ENCODE data around the gene MROH9.

Gene MROH9

DNA sequence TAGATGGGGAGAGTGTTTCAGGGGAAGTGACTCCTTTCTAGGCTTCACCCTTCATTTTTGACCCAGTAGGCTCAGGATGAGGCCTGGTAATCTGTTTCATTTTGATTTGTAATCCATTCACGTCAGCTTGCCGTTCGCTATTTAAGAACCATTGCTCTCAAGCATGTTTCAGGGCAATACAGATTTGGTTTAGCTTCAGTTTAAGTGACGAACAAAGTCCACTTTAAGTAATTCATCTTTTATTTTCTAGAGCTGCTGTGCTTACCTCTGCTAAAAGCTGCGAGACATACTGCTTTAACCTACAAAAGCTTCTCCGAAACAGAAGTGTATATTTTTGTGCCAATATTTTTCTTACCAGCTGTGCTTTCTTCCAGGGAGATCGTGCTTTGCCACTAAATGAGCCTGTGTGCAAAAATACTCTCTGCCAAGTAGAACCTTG, 146.4 kb downstream of the MROH9 start:
- DNase-seq (ENCODE audit: low read depth in 3 of 3, low spot score in 1 of 3): no peak

DNA sequence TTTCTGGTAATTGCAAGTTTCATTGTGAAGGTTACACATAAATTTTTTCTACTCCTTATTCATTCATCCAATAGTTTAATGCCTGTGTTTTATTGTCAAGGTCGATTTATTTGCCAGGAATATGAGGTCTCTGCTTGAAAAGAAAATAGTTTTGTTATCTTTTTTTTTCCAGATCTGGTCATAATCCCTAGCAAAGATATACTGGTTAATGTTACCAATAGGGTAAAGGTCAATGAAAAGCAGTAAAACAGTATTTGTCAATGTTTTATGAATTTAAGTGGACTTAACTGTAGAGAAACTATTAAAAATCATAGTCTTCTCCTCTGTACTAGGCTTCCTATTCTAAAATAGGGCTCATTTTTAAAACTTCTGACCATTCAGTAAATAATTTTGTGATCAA, 147.3 kb downstream of the MROH9 start:
- DNase-seq (ENCODE audit: low read depth in 3 of 3, low spot score in 1 of 3): no peak

DNA sequence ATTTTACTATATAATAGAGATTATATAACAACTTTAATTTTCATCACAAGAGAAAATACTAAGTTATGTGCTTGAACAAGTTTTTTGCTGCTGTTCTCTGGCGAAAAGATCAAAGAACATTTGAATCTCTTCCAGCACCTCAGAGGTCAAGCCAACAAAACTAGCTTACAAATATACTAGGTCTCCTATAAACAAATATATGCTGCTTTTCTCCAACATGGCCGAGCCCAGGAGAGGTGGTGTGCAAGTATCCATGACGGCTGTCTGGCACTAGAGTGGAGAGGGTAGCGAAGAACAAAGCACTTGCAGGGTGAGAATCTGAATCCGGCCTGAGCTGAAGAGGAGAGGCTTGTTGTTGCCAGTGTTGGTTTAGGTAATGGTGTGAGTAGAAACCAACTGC, 147.9 kb downstream of the MROH9 start:
- DNase-seq (ENCODE audit: low read depth in 3 of 3, low spot score in 1 of 3): no peak

DNA sequence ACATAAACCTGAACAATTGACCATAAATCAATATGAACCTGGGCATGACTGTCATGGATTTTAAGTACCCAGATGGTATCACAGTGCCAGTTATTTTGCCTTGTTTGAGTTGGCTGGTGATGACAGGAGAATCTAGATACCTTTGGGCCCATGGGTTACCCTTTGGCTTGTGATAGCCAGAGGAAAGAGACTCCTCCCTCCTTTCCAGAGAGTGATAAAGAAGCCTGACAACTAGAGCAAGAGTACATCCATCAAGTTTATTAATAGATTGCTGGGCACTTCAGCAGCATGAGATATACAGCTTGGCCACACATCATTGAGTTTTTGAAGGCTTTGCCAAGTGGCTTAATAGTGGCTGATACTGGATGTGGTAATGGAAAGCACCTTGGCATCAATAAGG, 148.8 kb downstream of the MROH9 start:
- no peak for DNase-seq (ENCODE audit: low read depth in 3 of 3, low spot score in 1 of 3)

DNA sequence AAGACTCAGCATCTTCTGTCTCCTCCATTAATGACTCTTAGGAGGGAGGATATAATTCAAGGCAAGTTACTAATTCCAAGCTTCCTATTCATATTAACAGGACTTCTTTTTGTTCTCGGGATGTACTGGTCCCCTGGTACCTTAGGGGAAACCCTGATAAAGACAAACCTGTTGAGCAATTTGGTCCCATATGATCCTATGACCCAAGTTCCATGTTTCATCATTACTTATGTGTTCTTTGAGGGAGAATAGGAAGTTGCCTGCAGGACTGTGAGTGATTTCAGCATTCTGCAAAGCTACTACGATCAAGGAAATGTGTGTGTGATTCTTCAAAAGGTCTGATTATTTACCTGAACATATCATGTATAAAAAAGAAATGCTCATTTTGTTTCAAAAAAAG, 149.5 kb downstream of the MROH9 start:
- no peak for DNase-seq (ENCODE audit: low read depth in 3 of 3, low spot score in 1 of 3)

DNA sequence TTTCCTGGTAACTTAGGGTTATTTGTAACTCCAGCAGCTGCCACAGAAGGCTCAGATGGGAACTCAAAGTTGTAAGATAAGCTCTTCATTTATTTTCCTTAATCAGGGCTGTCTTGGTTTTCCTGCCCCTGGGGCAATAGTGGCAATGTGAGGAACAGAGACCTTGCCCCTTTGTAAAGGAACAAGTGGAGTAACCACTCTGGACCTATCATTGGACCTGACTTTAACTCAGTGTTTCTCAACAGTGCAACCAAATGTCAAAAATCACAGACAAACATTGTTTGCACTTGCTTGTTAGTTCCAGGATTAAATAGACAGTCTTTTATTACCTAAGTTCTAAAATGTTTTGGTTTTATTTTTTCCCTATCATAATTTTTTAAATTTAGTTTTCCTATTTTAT, 152.6 kb downstream of the MROH9 start:
- no peak for DNase-seq (ENCODE audit: low read depth in 3 of 3, low spot score in 1 of 3)

DNA sequence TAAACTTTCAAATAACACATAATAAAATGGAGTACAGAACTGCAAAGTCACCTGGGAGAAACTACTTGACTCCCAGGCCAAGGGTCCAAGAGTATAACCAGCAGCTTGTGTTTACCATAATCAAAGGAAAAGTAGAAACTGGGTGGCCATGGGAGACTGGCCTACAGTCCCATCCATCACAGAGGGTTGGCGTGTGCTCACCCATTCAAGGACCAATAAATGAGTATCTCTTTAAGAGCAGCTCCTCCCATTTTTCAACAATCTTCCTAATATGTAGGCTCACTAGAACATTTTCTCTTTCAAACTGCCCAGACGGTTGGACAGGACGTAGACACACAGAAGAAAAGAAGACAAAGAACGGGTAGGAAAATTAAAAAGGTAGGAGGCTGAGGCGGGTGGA, 155.3 kb downstream of the MROH9 start, which contains the start of gene FMO3:
Gene FMO3 (plus strand): TSS at position 302 of the 400 bp plus-strand sequence. CDS start 1,754 bp downstream, outside the sequence.
- DNase-seq (ENCODE audit: low read depth in 3 of 3, low spot score in 1 of 3): no peak

DNA sequence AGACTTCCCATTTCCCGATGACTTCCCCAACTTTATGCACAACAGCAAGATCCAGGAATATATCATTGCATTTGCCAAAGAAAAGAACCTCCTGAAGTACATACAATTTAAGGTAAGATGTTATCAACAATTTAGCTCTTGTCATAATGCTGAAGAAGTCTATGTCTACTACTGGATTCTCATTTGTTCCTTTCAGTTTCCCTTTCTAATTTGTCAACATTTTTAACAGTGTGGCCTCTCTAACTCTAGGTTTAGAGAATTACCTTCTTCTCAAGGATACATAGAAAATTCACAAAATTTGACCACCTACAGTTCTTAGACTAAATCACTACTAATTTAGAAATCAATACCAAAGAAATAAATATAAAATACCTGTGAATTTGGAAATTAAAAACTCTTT, 168.5 kb downstream of the MROH9 start:
- no peak for DNase-seq (ENCODE audit: low read depth in 3 of 3, low spot score in 1 of 3)

DNA sequence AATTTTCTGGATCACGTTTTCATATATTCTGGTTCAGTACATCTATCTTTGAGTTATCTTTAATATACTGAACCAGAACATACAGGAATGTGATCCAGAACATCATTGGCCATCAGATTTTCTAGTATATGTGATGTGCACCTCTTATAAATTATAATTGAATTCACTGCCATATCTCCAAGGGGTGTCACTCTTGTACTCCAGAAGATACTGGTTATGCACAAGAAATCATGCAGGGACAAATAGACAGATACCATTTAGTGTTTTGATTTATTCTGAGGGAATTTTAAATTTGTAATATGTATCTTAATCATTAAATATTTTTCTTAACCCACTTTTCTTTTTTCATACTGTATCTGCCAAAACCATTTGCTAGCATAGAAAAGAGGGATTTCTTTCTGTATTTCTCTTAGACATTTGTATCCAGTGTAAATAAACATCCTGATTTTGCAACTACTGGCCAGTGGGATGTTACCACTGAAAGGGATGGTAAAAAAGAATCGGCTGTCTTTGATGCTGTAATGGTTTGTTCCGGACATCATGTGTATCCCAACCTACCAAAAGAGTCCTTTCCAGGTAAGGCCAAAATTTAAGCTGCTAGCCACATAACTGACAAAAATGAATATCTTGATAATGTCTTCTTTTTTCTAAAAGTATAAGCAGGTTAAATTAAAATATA, 172.1 kb downstream of the MROH9 start:
- no peak for DNase-seq (ENCODE audit: low read depth in 3 of 3, low spot score in 1 of 3)

DNA sequence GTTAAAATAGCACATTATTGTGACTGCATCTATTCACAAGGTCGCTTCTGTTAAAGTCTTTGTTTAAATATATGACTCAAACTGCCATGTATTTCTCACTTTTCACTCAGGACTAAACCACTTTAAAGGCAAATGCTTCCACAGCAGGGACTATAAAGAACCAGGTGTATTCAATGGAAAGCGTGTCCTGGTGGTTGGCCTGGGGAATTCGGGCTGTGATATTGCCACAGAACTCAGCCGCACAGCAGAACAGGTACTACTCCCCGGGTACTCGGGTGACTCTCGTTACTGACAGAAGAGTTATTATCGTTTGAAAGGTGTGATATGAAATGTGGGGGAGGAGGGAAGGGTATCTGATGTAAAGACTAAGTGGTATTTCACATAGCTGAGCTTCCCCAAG, 172.6 kb downstream of the MROH9 start:
- no peak for DNase-seq (ENCODE audit: low read depth in 3 of 3, low spot score in 1 of 3)

DNA sequence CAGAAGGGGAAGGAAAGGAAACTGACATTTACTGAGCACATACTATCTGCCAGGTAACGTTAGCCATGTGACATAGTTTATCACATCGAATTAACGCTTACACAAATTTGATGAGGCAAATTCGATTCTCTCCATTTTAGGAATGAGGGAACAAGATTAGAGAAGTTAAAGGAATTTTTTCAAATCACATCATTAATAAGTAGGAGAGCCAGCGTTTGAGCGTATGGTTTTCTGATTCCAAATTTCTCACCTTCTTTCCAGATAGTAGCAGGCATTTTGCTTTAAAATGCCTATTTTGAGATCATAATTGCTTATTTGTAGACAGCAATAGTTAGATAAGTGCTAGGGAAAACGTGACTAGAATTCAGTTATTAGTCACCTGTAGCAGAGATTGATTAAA, 174.6 kb downstream of the MROH9 start:
- no peak for DNase-seq (ENCODE audit: low read depth in 3 of 3, low spot score in 1 of 3)

DNA sequence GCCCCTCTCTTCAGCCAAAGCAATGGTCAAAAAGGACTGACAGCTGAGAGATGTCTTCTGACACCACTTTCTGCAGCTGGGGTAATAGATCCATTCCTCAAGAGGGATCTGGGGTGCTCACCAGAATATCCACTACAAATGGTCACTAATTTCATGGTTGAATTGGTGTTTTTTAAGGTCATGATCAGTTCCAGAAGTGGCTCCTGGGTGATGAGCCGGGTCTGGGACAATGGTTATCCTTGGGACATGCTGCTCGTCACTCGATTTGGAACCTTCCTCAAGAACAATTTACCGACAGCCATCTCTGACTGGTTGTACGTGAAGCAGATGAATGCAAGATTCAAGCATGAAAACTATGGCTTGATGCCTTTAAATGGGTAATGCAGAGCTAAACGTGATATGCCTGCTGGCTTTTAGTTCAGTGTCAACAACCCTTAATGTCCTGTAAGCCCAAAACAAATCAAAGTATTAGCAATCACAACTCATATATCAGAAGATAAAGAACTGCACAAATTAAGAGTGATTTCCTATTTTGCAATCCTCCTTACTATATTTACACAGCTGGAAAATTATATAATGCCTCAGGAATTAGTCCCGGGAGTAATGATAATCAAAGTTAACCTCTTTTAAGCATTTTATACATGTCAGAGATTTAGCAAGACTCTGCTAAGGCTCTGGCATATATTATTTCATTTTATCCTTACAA, 175.4 kb downstream of the MROH9 start:
- no peak for DNase-seq (ENCODE audit: low read depth in 3 of 3, low spot score in 1 of 3)

DNA sequence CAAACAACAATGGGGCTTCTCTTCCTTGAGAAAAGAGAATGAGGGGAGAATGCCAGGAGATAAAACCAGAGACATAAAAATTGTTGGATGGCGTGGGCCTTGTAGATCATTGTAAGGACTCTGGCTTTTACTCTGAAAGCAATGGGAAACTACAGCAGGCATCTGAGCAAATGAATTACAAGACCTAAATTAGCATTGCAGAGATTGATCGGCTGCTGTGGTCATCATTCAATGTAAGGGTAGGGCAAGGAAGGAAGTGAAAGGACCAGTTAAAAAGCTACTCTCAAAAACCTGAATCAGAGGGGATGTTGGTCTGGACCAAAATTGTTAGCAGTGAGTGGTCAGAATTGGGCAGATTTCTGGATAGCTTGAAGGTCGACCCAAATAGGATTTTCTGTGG, 176.8 kb downstream of the MROH9 start:
- DNase-seq (ENCODE audit: low read depth in 3 of 3, low spot score in 1 of 3): no peak

DNA sequence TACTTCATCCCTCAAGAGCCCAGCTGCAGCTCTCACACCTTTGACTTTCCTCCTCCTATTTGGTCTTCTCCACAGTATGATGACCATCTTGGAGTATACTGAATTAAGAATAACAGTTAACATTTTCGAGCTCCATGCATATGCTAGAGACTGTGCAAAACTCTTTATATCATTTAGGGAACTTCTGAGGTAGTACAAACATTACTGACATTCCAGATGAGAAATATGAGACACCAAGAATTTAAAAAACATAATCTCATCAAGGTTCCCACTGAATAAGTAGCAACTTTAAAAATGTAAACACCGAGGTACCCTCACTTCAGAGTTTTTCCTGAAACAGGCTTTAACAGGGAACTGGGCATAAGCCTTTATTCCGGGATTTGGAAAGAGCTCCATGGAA, 178.0 kb downstream of the MROH9 start:
- no peak for DNase-seq (ENCODE audit: low read depth in 3 of 3, low spot score in 1 of 3)
